HCT116 (cell line): Measurements from ENCODE around the gene KRT6A. TPM values are rescaled to one million over a fixed set of nuclear protein-coding genes. Genes with fewer than 3 reads are reported as not detected.

ENCODE experiments used
- ATAC-seq: fragments of 200-7000 bp; cut with Tn5 transposase; 2 replicates; pipeline ENCODE4 v1.9.1; 2020; ENCODE audit warnings: mild to moderate bottlenecking, moderate library complexity
- BruUV-seq: library from RNA; stranded (reverse); fragments of 400-500 nt; replicated peaks from 2 replicates; lab custom pipeline; 2021; lab: Mats Ljungman, UMichigan
- CTCF ChIA-PET: fragments of 300-600 bp; sonication (Branson Sonifier 250); formaldehyde crosslinking; loops from one replicate; lab custom pipeline; 2021; ENCODE audit warnings: antibody characterized with exemption; lab: Charles Lee
- POLR2A ChIA-PET: fragments of 300-600, 350-600 bp; sonication (Branson Sonifier 250); formaldehyde crosslinking; loops from one replicate; lab custom pipeline; 2021; ENCODE audit warnings: antibody characterized with exemption; lab: Charles Lee
- RAD21 ChIA-PET, 2 experiments: fragments of 300-600 bp; sonication (Branson Sonifier 250); formaldehyde crosslinking; loops; one replicate each; lab custom pipeline; 2023; ENCODE audit warnings: low total read pairs in 2 of 2; ENCODE audit not compliant: uncharacterized antibody in 2 of 2, unreplicated experiment in 2 of 2, low non-redundant PET in 1 of 2; lab: Charles Lee
- DNase-seq: peaks from one replicate; pipeline ENCODE4 v3.0.0-alpha.2; 2010; ENCODE audit warnings: low read depth, low spot score
- H2AFZ ChIP-seq: fragments of 200-600 bp; shearing (Covaris generic), sonication (generic); 2 replicates; pipeline ENCODE4 v1.6.1; 2017; ENCODE audit warnings: low read depth, mixed run types, mixed read lengths, antibody characterized with exemption, low read length; ENCODE audit not compliant: poor library complexity, severe bottlenecking
- H3K27ac ChIP-seq: 2 replicates; pipeline ENCODE4 v1.5.1; 2012; ENCODE audit warnings: low read depth, low read length
- H3K27me3 ChIP-seq: fragments of 200-600 bp; sonication (generic); 2 replicates; pipeline ENCODE4 v1.6.1; 2016; ENCODE audit warnings: mixed run types, low read length, mixed read lengths; ENCODE audit not compliant: insufficient read depth
- H3K36me3 ChIP-seq, 2 experiments: fragments of 200-500 bp in 1 of 2; fragments of 200-600 bp in 1 of 2; sonication (Bioruptor generic) in 1 of 2; sonication (generic) in 1 of 2; 2 replicates each; pipeline versions ENCODE4 v1.5.1 to v1.6.1; 2014 to 2016; ENCODE audit warnings: low read length in 2 of 2, inconsistent platforms in 1 of 2, mixed read lengths in 1 of 2, mixed run types in 1 of 2; ENCODE audit not compliant: insufficient read depth in 2 of 2, control insufficient read depth in 1 of 2
- H3K4me1 ChIP-seq, 2 experiments: fragments of 200-600 bp in 1 of 2; sonication (generic) in 1 of 2; 2 replicates each; pipeline versions ENCODE4 v1.5.1 to v1.6.1; 2012 to 2017; ENCODE audit warnings: low read length in 2 of 2, inconsistent platforms in 1 of 2, mild to moderate bottlenecking in 1 of 2, mixed read lengths in 1 of 2, mixed run types in 1 of 2, moderate library complexity in 1 of 2; ENCODE audit not compliant: insufficient read depth in 2 of 2, control insufficient read depth in 1 of 2
- H3K4me2 ChIP-seq: fragments of 200-600 bp; sonication (generic); 2 replicates; pipeline ENCODE4 v1.6.1; 2017; ENCODE audit warnings: mixed run types, low read length, mixed read lengths
- H3K4me3 ChIP-seq, 2 experiments: fragments of 200-600 bp in 1 of 2; sonication (generic) in 1 of 2; replicated peaks in 1 of 2; 2 replicates each; pipeline ENCODE4 v1.5.1; 2011 to 2016; ENCODE audit warnings: low read length in 2 of 2, control low read depth in 1 of 2, low read depth in 1 of 2, mild to moderate bottlenecking in 1 of 2, mixed read lengths in 1 of 2, mixed run types in 1 of 2
- H3K79me2 ChIP-seq: fragments of 200-600 bp; sonication (generic); 2 replicates; pipeline ENCODE4 v1.6.1; 2017; ENCODE audit warnings: mild to moderate bottlenecking, mixed run types, low read length, moderate library complexity, mixed read lengths; ENCODE audit not compliant: insufficient read depth
- H3K9ac ChIP-seq: fragments of 200-600 bp; sonication (generic); 2 replicates; pipeline ENCODE4 v1.6.1; 2016; ENCODE audit warnings: low read length, mixed read lengths
- H3K9me2 ChIP-seq: fragments of 200-600 bp; sonication (generic), shearing (Covaris generic); 2 replicates; pipeline ENCODE4 v1.6.1; 2017; ENCODE audit warnings: mixed run types, mild to moderate bottlenecking, moderate library complexity; ENCODE audit not compliant: insufficient read depth
- H3K9me3 ChIP-seq, 2 experiments: fragments of 200-500 bp in 1 of 2; fragments of 200-600 bp in 1 of 2; sonication (Bioruptor generic) in 1 of 2; sonication (generic) in 1 of 2; 2 replicates each; pipeline ENCODE4 v1.6.1; 2014 to 2017; ENCODE audit warnings: low read length in 2 of 2, mixed read lengths in 2 of 2, inconsistent platforms in 1 of 2, low read depth in 1 of 2, mild to moderate bottlenecking in 1 of 2, mixed run types in 1 of 2, moderate library complexity in 1 of 2; ENCODE audit not compliant: control insufficient read depth in 1 of 2, insufficient read depth in 1 of 2
- H4K20me1 ChIP-seq: fragments of 200-600 bp; sonication (generic), shearing (Covaris generic); 2 replicates; pipeline ENCODE4 v1.6.1; 2017; ENCODE audit warnings: mixed run types, mild to moderate bottlenecking, moderate library complexity; ENCODE audit not compliant: insufficient read depth
- ELF1 ChIP-seq: IDR thresholded peaks from 2 replicates; pipeline ENCODE4 v1.6.1; 2012; ENCODE audit warnings: low read depth, borderline replicate concordance
- EZH2 ChIP-seq: fragments of 200-600 bp; sonication (generic); IDR thresholded peaks from 2 replicates; pipeline ENCODE4 v1.6.1; 2017; ENCODE audit warnings: antibody characterized with exemption, mixed run types
- EZH2phosphoT487 ChIP-seq: fragments of 200-600 bp; IDR thresholded peaks from 2 replicates; pipeline ENCODE4 v1.6.1; 2018; ENCODE audit warnings: antibody characterized with exemption, borderline replicate concordance
- JUND ChIP-seq: IDR thresholded peaks from 2 replicates; pipeline ENCODE4 v1.6.1; 2012
- MAX ChIP-seq: IDR thresholded peaks from 2 replicates; pipeline ENCODE4 v1.6.1; 2012
- POLR2A ChIP-seq: IDR thresholded peaks from 2 replicates; pipeline ENCODE4 v1.7.0; 2011; ENCODE audit warnings: borderline replicate concordance; ENCODE audit not compliant: insufficient read depth, insufficient read length; ENCODE audit errors: extremely low read depth
- POLR2AphosphoS5 ChIP-seq: IDR thresholded peaks from 2 replicates; pipeline ENCODE4 v1.6.1; 2011; ENCODE audit warnings: mild to moderate bottlenecking, low read depth, low read length, moderate library complexity
- SIN3A ChIP-seq: IDR thresholded peaks from 2 replicates; pipeline ENCODE4 v1.6.1; 2012; ENCODE audit warnings: low read depth
- SP1 ChIP-seq: IDR thresholded peaks from 2 replicates; pipeline ENCODE4 v1.6.1; 2012; ENCODE audit warnings: low read depth
- SRF ChIP-seq: IDR thresholded peaks from 2 replicates; pipeline ENCODE4 v1.6.1; 2012; ENCODE audit warnings: low read depth
- TCF7L2 ChIP-seq: IDR thresholded peaks from 2 replicates; pipeline ENCODE4 v1.7.0; 2011; ENCODE audit warnings: borderline replicate concordance, inconsistent platforms; ENCODE audit not compliant: insufficient read depth, insufficient read length; ENCODE audit errors: extremely low read depth
- YY1 ChIP-seq: IDR thresholded peaks from 2 replicates; pipeline ENCODE4 v1.6.1; 2011; ENCODE audit warnings: low read length, low read depth, moderate library complexity, mild to moderate bottlenecking; ENCODE audit not compliant: insufficient replicate concordance; ENCODE audit errors: extremely low read depth
- ZFX ChIP-seq: fragments of 450-650 bp; IDR thresholded peaks from 2 replicates; pipeline ENCODE4 v1.6.1; 2017
- ZNF274 ChIP-seq: fragments of 200-500 bp; sonication (Bioruptor generic); IDR thresholded peaks from 2 replicates; pipeline ENCODE4 v1.6.1; 2014; ENCODE audit warnings: mild to moderate bottlenecking, low read depth, low read length, inconsistent platforms
- intact Hi-C: fragments of 100-400 bp; cut with micrococcal nuclease; formaldehyde crosslinking; loops from 2 replicates; pipeline ENCODE4 v1.10.0; 2022
- total RNA-seq: library from RNA; stranded (reverse); gene quantifications from one replicate; pipeline ENCODE4 v1.2.1, GENCODE V29; 2021; ENCODE audit not compliant: unreplicated experiment
- TF ChIP-seq, protein P1 (sequence below): IDR thresholded peaks from 2 replicates; pipeline ENCODE4 v1.6.1; 2012

The KRT6A gene
- total RNA-seq, 1 experiment from 2014 or later = 0.66 TPM

DNA sequence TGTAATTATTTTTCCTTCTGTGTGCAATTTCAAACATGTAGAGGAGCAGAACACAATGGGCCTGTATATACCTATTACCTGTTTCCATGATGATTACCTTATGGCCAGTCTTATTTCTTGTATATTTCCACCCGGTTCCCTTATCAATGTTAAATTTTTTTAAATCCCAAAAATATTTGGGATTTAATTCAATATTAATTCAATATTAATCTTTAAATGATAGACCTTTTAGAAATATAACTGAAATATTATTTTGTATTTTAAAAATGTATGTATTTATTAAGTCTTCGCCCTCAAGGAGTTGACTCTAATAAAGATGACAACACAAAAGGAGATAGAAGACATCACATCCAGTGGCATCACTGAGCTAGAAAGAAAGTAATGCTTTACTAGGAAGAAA, 18.8 kb downstream of the KRT6A start:
- Histone ChIP-seq H3K27ac (no peak overlapping the region), H3K9me3 (no peaks in the 10 kb centered on the region), H3K4me2 (no peak overlapping the region), H3K27me3 (no peaks in the 10 kb centered on the region), H3K9ac (no peak overlapping the region), H3K79me2 (no peaks in the 10 kb centered on the region), H3K4me3 (no peak overlapping the region), H3K36me3 (no peaks in the 10 kb centered on the region), H4K20me1 (no peaks in the 10 kb centered on the region), H3K4me1 (no peaks in the 10 kb centered on the region), H3K9me2 (no peaks in the 10 kb centered on the region), H2AFZ (no peak overlapping the region)
- no TSS peak for BruUV-seq
- ATAC-seq = no peak
- no peak for DNase-seq
- intact Hi-C loops = no loop called here
- TF ChIP-seq, protein P1, sequence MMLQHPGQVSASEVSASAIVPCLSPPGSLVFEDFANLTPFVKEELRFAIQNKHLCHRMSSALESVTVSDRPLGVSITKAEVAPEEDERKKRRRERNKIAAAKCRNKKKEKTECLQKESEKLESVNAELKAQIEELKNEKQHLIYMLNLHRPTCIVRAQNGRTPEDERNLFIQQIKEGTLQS = no peak
- no peak for TF ChIP-seq JUND
- RAD21 ChIA-PET = no interaction called here
- POLR2A ChIA-PET = no interaction called here
- CTCF ChIA-PET = no interaction called here

GRCh38 chr12:52473768-52474167, 19.3 kb downstream of the KRT6A start, which contains the start of gene KRT6C:
KRT6C (minus strand) TSS chr12:52473805; CDS start chr12:52473737, 68 bp downstream.
- ChIA-PET POLR2A (no interaction called here), CTCF (no interaction called here), RAD21 (no interaction called here)
- BruUV-seq = no TSS peak
- H3K4me3 ChIP-seq = no peak within 1 kb of the TSS
- intact Hi-C loops = no loop called here
- H3K4me2 ChIP-seq = no peak within 1 kb of the TSS
- H4K20me1 ChIP-seq = no peaks in the 10 kb centered on the region
- H3K27me3 ChIP-seq = no peaks in the 10 kb centered on the region
- H2AFZ ChIP-seq = no peak within 1 kb of the TSS
- H3K9ac ChIP-seq = no peak within 1 kb of the TSS
- H3K4me1 ChIP-seq = no peaks in the 10 kb centered on the region
- ATAC-seq (no peak), DNase-seq (no peak)
- no peaks in the 10 kb centered on the region for H3K79me2 ChIP-seq
- no peak for TF ChIP-seq SIN3A
- no peak within 1 kb of the TSS for H3K27ac ChIP-seq
- no peaks in the 10 kb centered on the region for H3K9me2 ChIP-seq
- no peaks in the 10 kb centered on the region for H3K36me3 ChIP-seq
- H3K9me3 ChIP-seq = no peaks in the 10 kb centered on the region

GRCh38 chr12:52469853-52470252, 23.2 kb downstream of the KRT6A start:
- CTCF ChIA-PET = no interaction called here
- Histone ChIP-seq H3K27ac (no peak overlapping the region), H3K36me3 (no peaks in the 10 kb centered on the region), H3K79me2 (no peaks in the 10 kb centered on the region), H3K4me1 (no peaks in the 10 kb centered on the region), H3K9me3 (no peaks in the 10 kb centered on the region), H2AFZ (no peak overlapping the region), H3K9ac (no peak overlapping the region), H3K27me3 (no peaks in the 10 kb centered on the region), H3K4me2 (no peak overlapping the region), H3K4me3 (no peak overlapping the region), H4K20me1 (no peaks in the 10 kb centered on the region), H3K9me2 (no peaks in the 10 kb centered on the region)
- no peak for ATAC-seq
- RAD21 ChIA-PET = no interaction called here
- POLR2A ChIA-PET = no interaction called here
- intact Hi-C loops = no loop called here
- no peak for DNase-seq
- no TSS peak for BruUV-seq
- TF ChIP-seq SP1 = no peak
- no peak for TF ChIP-seq MAX
- no peak for TF ChIP-seq POLR2A
- no peak for TF ChIP-seq SIN3A
- no peak for TF ChIP-seq ZFX
- TF ChIP-seq, protein P1 = no peak
- TF ChIP-seq JUND = no peak
- no peak for TF ChIP-seq YY1
- TF ChIP-seq EZH2 = no peak
- no peak for TF ChIP-seq POLR2AphosphoS5
- no peak for TF ChIP-seq ZNF274
- TF ChIP-seq SRF = no peak
- TF ChIP-seq EZH2phosphoT487 = no peak
- TF ChIP-seq ELF1 = no peak
- TF ChIP-seq TCF7L2 = no peak
